8988T (cell line): Measurements from ENCODE around the gene KMT2E.
"Not testable (repeated sequence)": the region's sequence is repeated elsewhere in the genome, so short reads cannot be mapped to it uniquely, and the experiment has no call there.

Source experiments
- DNase-seq: peaks from one replicate; pipeline ENCODE4 v3.0.0; 2011

KMT2E gene

DNA sequence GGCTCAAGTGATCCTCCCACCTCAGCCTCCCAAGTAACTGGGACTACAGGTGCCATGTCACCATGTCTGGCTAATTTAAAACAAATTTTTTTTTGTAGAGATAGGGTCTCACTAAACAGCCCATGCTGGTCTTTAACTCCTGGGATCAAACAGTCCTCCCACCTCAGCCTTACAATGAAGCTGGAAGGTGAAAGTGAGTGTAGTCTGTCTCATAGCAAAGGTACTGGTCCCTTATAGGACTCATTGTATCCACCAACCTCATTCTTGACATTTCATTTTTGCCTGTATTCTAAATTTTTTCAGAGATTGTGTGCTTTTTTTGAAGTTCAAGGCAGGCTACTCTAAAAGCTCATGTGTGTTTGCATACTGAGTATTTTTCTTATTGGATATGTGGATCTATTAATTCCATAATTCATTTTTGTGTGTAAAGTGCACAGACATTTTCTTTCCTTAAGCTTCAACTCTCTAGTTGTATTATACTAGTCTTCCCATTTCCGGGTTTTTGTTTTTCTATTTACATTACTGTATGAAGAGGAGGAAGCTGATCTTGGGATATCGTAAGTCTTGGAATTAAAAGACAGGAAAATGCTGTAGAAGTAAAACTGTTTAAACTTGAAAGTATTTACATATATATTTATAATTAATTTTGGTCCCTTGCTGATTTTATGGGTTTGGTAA, 13.3 kb downstream of the KMT2E start:
- DNase-seq: no peak

DNA sequence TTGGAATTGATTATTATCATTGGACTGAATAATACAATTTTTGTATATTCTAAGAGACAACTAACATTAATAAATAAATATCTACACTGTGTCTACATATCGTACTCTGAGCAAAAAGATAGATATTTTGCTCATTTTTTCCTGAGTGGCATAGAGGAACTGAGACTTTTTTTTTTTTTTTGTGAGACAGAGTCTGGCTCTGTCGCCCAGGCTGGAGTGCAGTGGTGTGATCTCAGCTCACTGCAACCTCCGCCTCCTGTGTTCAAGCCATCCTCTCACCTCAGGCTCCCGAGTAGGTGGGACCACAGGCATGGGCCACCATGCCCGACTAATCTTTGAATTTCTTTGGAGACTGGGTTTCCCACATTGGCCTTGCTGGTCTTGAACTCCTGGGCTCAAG, 14.0 kb downstream of the KMT2E start:
- no peak for DNase-seq

DNA sequence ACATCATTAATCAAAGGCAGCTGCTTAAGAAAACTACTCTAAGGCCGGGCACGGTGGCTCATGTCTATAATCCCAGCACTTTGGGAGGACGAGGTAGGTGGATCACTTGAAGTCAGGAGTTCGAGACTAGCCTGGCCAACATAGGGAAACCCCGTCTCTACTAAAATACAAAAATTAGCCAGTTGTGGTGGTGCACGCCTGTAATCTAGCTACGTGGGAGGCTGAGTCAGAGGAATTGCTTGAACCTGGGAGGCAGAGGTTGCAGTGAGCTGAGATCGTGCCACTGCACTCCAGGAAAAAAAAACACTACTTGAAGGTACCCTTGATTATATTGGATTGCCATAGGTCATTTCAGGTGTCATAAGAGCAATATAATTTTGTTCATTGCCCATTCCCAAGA, 14.9 kb downstream of the KMT2E start:
- DNase-seq: not testable (repeated sequence)

DNA sequence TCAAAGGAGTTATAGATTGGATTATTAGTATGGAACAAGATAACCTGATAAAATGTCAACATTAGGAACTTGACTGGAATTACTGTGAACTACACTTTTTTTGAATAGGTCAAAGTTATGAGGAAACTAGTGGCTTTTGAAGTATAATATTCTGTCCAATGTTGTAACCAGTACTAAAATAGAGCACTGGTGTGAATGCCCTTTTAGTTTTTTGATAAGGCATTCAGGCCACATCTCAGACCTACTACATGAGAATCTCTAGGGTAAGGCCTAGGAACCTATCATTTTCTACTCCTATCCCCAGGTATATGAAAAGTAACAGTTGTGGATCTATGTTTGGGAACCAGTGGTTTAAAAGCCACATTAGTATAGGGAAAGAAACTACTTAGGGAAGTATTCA, 16.4 kb downstream of the KMT2E start:
- no peak for DNase-seq

DNA sequence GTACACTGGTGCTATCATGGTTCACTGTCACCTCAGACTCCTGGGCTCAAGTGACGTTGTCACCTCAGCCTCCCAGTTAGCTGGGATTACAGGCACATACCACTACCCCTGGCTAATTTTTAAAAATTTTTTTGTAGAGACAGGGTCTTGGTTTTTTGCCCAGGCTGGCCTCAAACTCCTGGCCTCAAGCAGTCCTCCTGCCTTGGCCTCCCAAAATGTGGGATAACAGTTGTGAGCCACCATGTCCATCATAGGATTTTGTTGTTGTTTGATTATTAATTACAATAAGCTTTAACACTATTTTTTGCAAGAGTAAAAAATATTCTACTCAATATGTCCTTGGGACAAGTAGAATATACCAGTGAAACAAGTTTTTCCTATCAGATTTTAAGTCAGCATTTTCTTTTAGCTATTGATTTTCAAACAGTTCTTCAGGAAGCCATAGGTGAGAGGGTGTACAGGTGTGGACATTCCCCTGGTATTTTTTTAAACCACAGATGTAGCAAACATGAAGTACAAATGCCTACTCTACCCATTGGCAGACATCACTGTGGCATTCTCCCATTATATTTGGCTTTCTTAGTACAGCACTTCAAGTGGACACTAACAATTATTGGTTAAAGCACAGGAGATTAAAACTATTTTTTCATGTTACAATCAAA, 18.7 kb downstream of the KMT2E start:
- no peak for DNase-seq

DNA sequence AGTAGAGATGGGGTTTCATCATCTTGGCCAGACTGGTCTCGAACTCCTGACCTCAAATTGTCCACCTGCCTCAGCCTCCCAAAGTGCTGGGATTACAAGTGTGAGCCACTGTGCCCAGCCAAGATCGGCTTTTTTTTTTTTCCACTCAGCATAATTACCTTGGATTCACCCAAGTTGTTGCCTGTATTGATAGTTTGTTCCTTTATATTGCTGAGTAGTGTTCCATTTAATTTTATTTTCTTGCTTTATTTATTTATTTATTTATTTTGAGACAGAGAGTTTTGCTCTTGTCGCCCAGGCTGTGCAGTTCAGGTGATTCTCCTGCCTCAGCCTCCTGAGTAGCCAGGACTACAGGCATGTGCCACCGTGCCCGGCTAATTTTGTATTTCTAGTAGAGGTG, 21.3 kb downstream of the KMT2E start:
- no peak for DNase-seq

DNA sequence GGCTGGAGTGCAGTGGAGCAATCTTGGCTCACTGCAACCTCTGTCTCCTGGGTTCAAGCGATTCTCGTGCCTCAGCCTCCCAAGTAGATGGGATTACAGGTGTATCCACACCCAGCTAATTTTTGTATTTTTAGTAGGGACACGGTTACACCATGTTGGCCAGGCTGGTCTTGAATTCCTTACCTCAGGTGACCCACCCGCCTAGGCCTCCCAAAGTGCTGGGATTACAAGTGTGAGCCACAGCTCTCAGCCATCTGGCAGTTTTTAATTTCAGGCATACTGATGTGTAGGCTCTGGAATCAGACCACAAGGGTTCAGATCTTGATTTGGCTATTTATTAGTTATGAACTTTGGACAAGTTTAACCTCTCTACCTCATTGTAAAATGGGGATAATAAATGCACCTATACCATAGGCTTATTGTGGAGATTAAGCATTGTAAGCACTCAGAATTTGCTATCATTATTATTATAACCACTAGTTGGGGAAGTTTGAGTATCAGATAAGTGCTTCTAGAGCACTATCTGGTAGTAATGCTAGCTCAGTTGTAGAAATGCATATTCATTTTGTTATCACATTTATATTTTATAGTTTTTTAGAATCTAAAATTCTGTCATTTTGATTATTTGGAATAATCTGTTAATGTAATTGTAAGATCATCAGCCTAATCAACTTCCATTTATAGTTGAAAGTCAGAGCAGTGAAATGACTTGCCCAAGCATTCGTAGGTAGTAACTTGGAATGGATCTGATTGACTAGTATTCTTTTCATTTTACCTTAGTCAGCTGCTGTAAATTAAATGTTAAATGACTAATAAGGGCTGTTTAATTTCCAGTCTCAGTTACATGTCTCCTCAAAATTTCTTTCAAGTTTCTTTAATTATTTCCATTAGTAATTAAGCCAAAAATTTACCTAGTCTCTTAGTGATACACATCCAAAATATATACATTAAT, 22.5 kb downstream of the KMT2E start:
- no peak for DNase-seq

DNA sequence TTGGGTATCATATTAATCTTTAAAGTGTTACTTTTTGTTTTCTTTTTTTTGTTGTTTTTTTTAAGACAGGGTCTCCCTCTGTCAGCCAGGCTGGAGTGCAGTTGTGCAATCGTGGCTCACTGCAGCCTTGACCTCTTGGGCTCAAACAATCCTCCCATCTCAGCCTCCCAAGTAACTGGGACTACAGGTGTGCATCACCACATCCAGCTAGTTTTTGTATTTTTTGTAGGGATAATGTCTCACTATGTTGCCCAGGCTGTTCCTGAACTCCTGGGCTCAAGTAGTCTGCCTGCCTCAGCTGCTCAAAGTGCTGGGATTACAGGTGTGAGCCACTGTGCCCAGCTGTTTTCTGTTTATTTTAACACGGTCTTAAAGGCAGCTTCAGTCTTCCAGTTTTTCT, 23.3 kb downstream of the KMT2E start:
- no peak for DNase-seq

DNA sequence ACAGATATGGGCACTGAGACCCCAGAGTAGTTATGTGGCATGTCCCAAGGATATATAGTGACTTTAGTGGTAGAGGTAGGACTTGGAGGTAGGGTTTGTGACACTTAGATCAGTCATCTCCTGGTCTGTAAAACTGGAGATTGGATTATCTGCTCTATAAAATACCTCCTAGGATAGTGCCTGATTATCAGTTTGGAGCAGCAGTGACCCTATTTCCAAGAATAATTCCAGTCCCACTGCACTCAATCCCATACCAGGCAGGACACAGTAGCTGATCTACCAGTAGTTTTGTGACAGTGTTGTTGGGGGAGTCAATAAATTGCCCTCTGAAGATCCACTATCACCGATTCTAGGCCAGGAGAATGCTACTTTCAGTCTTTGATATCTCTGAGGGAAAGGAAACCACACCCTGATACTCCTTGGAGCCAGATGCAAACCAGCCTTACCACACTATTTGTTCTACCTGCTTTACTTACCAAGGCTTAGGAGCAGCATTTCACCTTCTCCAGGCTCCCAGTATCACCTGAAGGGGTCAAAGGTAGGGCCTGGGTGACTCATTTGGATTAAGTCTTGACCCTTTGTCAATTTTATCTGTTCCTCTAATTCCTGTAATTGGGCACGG, 30.6 kb downstream of the KMT2E start:
- no peak for DNase-seq

DNA sequence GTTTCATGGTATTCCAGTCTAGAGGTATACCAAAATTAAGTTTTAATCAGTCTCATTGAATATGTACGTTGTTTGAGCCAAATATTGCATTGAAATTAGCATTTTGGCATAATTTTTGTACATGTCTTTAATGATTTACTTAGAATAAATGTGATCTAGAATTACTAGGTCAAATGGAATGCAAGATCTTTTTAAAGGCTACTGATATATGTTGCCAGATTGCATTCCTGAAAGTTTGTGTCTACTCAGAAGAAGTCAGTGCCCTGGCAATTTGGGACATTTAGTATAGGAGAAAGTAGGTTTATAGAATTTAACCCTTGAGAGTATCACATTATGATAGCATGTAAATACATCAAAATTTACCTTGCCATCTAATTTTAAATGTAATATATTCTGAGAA, 32.4 kb downstream of the KMT2E start:
- no peak for DNase-seq

DNA sequence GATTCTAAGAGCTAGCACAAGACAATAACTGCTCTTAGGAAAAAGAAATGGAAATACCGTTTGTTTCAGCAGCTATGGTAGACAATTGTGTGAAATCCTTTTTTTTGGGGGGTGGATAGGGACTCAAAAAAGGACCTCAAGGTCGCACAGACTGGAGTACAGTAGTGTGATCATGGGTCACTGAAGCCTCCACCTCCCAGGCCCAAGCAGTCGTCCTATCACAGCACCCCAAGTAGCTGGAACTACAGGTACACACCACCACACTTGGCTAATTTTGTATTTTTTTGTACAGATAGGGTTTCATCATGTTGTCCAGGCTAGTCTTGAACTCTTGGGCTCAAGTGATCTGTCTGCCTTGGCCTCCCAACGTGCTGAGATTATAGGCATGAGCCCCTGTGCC, 33.9 kb downstream of the KMT2E start:
- DNase-seq: no peak

DNA sequence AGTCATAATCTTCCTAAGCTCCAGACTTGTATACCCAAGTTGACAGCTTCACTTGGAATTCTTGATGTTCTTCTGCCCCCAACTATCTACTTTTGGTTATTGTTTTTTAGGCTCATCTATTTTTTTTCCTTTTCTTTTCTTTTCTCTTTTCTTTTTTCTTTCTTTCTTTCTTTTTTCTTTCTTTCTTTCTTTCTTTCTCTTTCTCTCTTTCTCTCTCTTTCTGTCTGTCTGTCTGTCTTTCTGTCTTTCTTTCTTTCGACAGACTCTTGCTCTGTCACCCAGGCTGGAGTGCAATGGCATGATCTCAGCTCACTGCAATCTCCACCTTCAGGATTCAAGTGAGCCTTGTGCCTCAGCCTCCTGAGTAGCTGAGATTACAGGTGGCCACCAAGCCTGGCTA, 36.5 kb downstream of the KMT2E start:
- DNase-seq: no peak

DNA sequence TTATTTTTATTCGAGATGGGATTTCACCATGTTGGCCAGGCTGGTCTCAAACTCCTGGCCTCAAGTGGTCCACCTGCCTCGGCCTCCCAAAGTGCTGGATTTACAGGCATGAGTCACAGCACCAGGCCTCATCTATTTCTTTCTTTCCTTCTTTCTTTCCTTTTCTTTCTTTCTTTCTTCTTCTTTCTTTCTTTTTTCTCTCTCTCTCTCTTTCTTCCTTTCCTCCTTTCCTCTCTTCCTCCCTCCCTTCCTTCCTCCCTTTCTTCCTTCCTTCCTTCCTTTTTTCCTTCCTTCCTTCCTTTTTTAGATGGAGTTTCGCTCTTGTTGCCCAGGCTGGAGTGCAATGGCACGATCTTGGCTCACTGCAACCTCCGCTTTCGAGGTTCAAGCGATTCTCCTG, 36.9 kb downstream of the KMT2E start:
- DNase-seq: not testable (repeated sequence)

DNA sequence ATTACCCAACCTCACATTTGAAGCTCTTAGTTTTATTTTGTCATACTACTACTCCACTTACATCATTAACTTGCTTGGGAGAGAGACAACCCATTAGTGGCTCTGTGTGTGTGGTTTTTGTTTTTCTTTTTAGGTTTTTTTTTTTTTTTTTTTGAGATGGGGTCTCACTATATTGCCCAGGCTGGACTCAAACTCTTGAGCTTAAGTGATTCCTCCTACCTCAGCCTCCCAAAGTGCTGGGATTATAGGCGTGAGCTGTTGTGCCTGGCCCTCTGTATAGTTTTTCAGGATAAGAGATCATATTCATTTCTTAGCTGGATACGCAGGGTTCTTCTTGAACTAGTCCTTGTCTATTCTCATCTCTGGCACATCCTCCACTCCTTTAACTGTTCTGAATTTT, 41.1 kb downstream of the KMT2E start:
- DNase-seq: no peak

DNA sequence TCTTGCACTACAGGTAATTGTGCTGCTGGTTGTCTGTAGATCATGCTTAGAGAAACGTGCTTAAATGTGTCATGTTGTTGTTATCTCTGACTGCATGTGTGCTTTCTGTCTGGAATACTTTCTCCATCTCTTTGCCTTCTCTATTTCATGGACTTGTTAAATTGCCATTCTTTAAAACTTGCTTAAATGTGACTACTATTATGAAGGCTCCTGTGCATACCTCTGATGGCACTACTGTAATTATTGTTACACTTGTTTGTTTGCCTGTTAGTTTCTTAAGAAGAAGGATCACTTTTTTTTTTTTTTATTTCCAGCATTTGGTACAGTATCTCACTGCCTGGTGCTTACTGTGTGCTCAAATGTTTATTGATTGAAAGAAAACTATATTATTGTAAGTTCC, 41.6 kb downstream of the KMT2E start:
- no peak for DNase-seq

DNA sequence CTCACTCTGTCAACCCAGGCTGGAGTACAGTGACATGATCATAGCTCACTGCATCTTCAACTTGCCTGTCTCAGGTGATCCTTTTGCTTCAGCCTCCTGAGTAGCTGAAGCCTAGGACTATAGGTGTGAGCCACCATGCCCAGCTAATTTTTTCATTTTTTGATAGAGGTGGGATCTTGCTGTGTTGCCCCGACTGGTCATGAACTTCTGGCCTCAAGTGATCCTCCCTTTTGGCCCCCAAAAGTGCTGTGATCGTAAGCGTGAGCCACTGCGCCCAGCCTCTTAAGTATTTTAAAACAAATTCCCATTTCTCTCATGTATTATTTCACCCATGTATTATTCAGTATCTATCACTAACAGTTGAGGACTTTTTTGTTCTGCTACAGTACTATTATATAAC, 43.5 kb downstream of the KMT2E start:
- DNase-seq: no peak

DNA sequence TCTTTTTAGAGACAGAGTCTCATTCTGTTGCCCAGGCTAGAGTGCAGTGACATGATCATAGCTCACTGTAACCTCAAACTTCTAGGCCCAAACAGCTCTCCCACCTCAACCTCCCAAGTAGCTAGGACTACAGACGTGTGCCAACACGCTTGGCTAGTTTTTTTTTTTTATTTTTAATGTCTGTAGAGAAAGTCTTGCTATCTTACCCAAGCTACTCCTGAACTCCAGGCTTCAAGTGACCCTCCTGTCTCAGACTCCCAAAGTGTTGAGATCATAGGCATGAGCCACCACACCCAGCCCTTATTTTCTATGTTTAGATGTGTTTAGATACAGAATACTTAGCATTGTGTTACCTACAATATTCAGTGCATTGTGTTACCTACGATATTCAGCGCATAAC, 46.4 kb downstream of the KMT2E start:
- no peak for DNase-seq

DNA sequence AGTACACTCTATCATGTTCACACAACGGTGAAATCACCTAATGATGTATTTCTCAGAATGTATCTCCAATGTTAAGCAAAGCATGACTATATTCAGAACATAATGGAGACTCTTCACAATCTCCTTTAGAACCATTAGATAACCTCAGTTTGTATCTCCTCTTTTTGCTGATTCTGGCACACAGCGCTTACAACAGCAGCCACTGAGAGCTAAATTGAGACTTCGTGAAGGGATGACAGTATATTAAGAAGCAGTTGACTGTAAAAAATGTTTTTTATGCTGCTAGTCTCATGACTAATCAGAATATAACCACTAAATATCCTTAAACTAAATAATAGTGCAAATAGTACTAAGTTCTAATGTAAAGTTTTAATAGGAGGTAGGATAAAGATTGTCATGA, 46.9 kb downstream of the KMT2E start:
- DNase-seq: no peak

DNA sequence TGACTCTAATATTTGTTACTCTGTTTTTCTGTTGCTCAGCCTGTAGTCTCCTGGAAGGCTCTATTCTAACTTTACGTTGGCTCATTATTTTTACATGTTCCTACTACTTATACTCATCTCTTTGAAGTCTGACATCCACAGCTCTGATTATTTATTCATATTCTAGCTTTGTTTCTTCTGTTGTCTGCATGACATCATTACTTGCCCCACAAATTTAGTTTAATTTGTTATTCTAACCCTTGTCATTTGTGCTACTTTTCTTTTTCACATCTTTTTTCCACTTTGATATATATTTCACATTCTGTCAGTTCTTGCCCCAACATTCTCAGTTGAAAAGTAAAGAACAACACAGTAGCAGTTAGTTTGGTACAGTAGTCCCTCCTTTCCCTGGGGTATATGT, 51.1 kb downstream of the KMT2E start:
- DNase-seq: no peak

DNA sequence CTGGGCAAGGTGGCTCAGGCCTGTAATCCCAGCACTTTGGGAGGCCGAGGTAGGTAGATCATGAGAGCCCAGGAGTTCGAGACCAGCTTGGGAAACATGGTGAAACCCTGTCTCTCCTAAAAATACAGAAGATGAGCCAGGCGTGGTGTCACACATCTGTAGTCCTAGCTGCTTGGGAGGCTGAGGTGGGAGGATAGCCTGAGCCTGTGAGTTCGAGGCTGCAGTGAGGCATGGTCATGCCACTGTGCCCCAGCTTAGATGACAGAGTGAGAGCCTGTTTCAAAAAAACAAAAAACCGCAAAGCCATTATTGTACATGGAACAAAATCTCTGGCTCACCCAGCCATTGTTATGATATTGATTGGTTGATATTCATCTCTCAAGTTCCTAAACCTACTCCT, 53.7 kb downstream of the KMT2E start:
- DNase-seq: no peak

DNA sequence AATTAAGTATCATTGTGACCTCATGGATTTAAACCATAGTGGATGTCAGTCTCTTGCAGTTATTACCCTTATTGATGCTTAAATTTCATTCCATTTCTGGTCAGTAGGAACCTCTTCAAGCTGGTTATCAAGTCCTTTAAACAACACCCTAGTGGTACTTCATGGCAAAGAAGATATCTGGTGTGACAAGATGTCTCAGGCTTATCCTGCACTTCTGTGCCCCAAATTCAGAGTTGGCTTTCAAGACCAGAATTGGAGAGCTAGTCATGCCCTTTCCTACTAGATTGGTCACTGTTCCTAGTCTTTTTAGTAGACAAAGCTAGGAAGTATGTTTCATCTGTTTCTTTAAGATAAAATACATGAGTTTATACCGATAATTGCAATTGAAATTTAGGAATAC, 54.9 kb downstream of the KMT2E start:
- no peak for DNase-seq

DNA sequence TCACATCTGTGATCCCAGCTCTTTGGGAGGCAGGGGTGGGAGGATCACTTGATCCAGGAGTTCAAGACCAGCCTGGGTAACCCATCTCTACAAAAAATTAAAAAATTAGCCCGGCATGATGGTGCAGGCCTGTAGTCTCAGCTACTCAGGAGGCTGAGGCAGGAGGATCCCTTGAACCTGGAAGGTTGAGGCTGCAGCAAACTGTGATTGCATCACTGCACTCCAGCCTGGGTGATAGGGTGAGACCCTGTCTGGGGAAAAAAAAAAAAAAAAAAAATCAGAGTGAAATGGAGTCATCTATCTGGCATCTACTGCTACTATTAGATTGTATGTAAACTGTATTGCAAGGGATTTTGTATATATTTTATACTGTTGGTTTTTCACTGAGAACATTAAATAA, 59.1 kb downstream of the KMT2E start:
- DNase-seq: no peak

DNA sequence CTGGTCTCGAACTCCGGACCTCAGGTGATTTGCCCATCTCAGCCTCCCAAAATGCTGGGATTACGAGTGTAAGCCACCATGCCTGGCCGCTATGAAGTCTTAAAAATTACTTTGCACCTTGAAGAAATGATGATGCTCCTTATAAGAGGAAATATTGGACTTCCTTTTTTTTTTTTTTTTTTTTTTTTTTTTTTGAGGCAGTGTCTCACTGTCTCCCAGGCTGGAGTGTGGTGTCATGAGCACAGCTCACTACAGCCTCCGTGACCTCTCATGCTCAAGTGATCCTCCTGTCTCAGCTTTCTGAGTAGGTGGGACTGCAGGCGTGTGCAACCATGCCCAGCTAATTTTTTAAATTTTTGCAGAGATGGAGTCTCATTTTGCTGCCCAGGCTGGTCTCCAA, 65.3 kb downstream of the KMT2E start:
- no peak for DNase-seq

DNA sequence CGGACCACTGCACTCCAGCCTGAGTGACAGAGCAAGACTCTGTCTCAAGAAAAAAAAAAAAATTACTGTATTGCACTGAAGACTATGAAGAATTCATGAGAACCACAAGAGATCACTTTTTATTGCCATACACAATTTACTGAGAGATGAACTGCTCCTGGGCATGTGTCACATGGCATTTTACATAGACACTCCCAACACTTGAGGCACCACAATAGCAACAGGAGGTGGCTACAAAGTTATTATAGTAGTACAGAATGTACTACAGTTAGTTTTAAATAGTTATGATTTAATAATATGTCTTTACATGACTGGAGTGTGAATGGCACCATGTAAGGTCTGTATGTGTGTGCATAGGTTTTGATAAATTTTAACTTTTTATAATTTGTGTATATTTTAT, 70.6 kb downstream of the KMT2E start:
- DNase-seq: no peak
